GM12865 (cell line): ENCODE results near the gene TXNRD2.

Experiments
- DNase-seq: peaks from one replicate; pipeline ENCODE4 v3.0.0; 2010; ENCODE audit warnings: low read depth
- H3K4me3 ChIP-seq: 2 replicates; pipeline ENCODE4 v1.5.1; 2011; ENCODE audit warnings: mild to moderate bottlenecking, low read depth, low read length, control low read depth
- CTCF ChIP-seq: IDR thresholded peaks from 2 replicates; pipeline ENCODE4 v1.5.1; 2011; ENCODE audit warnings: low read length, control low read depth, low read depth, inconsistent platforms; ENCODE audit not compliant: insufficient read depth; ENCODE audit errors: missing control alignments

Gene TXNRD2

DNA sequence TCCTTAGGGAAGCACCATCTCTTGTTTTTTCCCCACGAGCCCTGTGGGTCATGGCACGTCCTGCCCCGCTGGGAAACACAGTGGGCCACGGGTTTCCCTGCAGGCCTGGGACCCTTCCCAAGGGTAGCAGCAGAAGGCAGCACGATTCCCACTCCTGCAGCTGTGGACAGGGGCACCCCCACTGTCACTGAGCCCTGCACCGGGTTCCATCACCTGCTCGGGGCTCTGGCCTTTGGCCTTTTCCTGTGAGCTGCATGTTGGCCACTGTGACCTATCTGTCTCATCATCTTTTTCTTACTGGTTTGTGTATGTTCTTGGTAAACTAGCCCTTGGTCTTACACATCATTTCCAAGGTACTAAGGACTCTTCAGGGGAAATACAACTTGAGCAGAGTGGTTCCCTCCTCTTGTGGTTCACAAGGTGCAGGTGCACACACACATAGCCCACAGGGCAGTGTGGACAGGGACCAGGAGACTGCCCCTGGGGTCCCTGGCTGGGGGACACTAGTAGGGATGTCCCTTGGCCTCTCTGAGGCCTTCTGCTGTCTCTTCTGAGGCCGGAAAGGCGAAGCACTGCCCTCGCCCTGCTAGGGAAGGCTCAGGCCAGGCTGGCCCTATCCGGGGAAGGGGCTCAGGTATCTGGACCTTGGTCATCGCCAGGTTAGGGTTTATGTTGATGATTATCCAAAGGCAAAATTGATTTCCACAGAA is 19.0 kb upstream of the TXNRD2 start:
- no peak for TF ChIP-seq CTCF
- no peak for DNase-seq
- no peak overlapping the region for H3K4me3 ChIP-seq

GRCh38 chr22:19959587-19960490 is 18.2 kb upstream of the TXNRD2 start:
- DNase-seq: no peak
- H3K4me3 ChIP-seq: no peak overlapping the region
- TF ChIP-seq CTCF: no peak

DNA sequence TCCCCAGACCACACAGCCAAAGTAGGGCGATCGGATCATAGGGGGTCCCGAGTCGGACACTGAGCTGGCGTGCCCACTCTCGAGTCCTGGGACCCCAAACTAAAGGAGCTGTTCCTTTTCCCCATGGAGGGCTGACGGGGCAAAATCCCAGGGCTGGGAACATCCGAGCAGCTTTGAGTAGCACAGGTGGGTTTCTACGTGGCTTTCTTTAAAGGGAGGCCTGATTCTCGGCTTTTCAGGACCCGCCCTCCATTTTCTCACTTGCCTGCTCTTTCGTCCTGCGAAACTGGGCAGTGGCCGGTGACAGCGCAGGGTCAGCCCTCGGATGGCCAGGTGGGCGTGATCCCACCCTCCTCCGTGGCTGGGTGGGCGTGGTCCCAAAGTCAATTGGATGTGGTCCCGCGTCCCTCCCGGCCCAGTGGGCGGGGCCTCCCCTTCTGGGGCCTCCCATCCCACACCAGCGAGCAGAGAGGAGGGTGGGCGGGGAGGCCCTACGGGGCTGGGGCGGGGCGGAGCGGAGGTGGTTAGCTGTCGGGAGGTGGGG is 17.5 kb upstream of the TXNRD2 start:
- no peak for TF ChIP-seq CTCF
- no peak overlapping the region for H3K4me3 ChIP-seq
- DNase-seq: no peak

DNA sequence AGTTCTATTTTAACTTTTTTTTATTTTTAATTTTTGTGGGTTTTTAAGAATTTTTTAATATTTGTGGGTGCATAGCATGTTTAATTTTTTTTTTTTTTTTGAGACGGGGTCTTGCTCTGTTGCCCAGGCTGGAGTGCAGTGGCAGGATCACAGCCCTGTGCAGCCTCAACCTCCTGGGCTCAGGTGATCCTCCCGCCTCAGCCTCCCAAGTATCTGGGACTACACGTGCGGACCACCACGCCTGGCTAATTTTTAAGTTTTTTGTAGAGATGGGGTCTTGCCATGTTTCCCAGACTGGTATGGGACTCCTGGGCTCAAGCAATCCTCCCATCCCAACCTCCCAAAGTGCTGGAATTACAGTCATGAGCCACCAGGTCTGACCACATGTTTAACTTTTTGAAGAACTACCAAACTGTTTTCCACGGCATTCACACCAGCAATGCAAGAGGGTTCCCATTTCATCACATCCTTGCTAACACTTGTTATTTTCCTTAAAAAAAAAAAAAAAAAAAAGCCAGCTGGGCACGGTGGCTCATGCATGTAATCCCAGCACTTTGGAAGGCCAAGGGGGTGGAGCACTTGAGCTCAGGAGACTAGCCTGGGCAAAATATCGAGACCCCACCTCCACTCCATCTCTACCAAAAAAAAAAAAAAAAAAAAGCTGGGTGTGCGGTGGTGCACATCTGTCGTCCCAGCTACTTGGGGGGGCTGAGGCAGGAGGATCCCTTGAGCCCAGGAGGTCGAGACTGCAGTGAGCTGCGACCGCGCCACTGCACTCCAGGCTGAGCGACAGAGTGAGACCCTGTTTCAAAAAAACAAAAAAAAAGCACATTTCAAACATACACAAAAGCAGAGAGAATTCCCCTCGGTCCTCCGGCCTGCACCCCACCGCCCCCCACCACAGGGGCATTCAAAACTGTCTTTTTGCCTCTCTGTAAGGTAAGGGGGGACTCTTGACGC is 16.7 kb upstream of the TXNRD2 start:
- H3K4me3 ChIP-seq: no peak overlapping the region
- TF ChIP-seq CTCF: no peak
- DNase-seq: no peak

DNA sequence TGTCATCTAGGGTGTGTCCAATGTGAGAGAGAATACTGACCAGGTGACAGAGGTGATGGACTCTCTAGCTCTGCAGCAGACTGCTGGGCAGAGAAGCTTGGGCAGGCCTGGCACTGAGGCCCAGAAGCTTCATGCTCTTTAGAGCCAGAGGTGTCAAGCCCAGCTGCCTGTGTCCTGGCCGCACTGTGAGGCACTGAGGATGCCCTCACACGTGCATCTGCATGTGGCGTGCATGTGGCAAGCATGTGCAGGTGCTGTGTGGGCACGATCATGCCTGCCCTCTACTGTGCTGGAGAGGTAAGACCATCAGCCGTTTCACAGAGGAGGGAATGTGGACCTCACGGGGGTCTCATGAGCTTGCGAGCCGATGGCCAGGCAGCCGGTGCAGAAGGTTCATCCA is 15.8 kb upstream of the TXNRD2 start:
- TF ChIP-seq CTCF: no peak
- no peak overlapping the region for H3K4me3 ChIP-seq
- no peak for DNase-seq
